RWPE1 (cell line): ENCODE results near the gene SPDYC.

Source experiments
- CTCF ChIA-PET: fragments of 350-600 bp; sonication (Branson Sonifier 250); formaldehyde crosslinking; extraction: SDS; loops from one replicate; lab custom pipeline; 2021; lab: Yijun Ruan, JAX
- POLR2A ChIA-PET: fragments of 400-600 bp; formaldehyde crosslinking; extraction: SDS; loops from one replicate; lab custom pipeline; 2020; ENCODE audit warnings: antibody characterized with exemption; ENCODE audit not compliant: low non-redundant PET; lab: Yijun Ruan, JAX
- DNase-seq: peaks from one replicate; pipeline ENCODE4 v3.0.0; 2012; ENCODE audit warnings: low spot score
- H3K27ac ChIP-seq: fragments of 450-650 bp; 2 replicates; pipeline ENCODE4 v1.5.1; 2017
- TF ChIP-seq, protein P1 (sequence below): fragments of 450-650 bp; conservative IDR thresholded peaks from 2 replicates; pipeline ENCODE4 v1.5.1; 2017; ENCODE audit warnings: low read depth, mild to moderate bottlenecking

SPDYC gene

DNA sequence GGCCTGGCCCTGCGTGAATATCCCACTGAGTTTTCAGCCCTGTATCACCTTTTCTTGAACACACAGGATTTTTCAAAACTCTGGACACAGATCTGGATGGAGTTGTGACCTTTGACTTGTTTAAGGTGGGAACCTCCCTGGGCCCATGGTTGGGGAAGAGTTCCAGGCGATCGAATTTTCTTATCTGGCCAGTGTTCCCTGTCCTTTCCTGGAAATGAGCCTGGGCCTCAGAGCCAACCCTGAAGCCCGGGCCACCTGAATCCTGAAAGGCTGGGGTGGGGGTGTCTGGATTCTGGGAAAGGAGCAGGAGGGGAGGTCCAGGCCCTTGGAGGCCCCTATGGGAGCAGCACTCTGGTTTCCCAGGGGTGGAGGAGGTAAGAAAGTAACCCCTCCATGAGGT, 40.7 kb downstream of the SPDYC start:
- POLR2A ChIA-PET: no interaction called here
- CTCF ChIA-PET: interaction anchor here (0.6 kb wide), 1 partner anchor 107 kb away, joined by 5 read pairs; no protein-coding TSS in a partner anchor
- peak overlapping the region; percentile 55 for H3K27ac ChIP-seq

DNA sequence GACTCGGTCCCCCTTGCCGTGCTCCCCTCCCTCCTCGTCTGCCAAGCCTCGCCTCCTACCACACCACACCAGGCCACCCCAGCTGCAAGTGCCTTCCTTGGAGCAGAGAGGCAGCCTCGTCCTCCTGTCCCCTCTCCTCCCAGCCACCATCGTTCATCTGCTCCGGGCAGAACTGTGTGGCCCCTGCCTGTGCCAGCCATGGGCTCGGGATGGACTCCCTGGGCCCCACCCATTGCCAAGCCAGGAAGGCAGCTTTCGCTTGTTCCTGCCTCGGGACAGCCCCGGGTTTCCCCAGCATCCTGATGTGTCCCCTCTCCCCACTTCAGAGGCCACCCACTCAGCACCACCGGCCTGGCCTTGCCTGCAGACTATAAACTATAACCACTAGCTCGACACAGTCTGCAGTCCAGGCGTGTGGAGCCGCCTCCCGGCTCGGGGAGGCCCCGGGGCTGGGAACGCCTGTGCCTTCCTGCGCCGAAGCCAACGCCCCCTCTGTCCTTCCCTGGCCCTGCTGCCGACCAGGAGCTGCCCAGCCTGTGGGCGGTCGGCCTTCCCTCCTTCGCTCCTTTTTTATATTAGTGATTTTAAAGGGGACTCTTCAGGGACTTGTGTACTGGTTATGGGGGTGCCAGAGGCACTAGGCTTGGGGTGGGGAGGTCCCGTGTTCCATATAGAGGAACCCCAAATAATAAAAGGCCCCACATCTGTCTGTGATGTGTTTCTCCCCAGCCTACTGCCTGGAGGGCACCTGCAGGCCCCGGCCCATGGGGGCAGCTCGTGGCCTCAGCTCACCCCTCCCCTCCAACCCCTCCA, 41.5 kb downstream of the SPDYC start:
- DNase-seq: no peak
- POLR2A ChIA-PET: no interaction called here
- TF ChIP-seq, protein P1, sequence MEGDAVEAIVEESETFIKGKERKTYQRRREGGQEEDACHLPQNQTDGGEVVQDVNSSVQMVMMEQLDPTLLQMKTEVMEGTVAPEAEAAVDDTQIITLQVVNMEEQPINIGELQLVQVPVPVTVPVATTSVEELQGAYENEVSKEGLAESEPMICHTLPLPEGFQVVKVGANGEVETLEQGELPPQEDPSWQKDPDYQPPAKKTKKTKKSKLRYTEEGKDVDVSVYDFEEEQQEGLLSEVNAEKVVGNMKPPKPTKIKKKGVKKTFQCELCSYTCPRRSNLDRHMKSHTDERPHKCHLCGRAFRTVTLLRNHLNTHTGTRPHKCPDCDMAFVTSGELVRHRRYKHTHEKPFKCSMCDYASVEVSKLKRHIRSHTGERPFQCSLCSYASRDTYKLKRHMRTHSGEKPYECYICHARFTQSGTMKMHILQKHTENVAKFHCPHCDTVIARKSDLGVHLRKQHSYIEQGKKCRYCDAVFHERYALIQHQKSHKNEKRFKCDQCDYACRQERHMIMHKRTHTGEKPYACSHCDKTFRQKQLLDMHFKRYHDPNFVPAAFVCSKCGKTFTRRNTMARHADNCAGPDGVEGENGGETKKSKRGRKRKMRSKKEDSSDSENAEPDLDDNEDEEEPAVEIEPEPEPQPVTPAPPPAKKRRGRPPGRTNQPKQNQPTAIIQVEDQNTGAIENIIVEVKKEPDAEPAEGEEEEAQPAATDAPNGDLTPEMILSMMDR: no peak
- H3K27ac ChIP-seq: peak overlapping the region; percentile 55
- CTCF ChIA-PET: interaction anchor here (0.6 to 0.7 kb wide), 2 partner anchors 33 to 199 kb away, joined by 3 to 4 read pairs; no protein-coding TSS in a partner anchor

More for the DNA sequence above, 40.7 kb downstream of the SPDYC start:
- TF ChIP-seq, protein P1: no peak
- no peak for DNase-seq

- peak overlapping the region; percentile 55 for H3K27ac ChIP-seq
- ChIA-PET CTCF (interaction anchor here (0.6 kb wide), 1 partner anchor 199 kb away, joined by 4 read pairs; no protein-coding TSS in a partner anchor), POLR2A (no interaction called here)
- TF ChIP-seq, protein P1: no peak
- DNase-seq: no peak
Measured at GRCh38 chr11:65212226-65212801, 42.3 kb downstream of the SPDYC start.

DNA sequence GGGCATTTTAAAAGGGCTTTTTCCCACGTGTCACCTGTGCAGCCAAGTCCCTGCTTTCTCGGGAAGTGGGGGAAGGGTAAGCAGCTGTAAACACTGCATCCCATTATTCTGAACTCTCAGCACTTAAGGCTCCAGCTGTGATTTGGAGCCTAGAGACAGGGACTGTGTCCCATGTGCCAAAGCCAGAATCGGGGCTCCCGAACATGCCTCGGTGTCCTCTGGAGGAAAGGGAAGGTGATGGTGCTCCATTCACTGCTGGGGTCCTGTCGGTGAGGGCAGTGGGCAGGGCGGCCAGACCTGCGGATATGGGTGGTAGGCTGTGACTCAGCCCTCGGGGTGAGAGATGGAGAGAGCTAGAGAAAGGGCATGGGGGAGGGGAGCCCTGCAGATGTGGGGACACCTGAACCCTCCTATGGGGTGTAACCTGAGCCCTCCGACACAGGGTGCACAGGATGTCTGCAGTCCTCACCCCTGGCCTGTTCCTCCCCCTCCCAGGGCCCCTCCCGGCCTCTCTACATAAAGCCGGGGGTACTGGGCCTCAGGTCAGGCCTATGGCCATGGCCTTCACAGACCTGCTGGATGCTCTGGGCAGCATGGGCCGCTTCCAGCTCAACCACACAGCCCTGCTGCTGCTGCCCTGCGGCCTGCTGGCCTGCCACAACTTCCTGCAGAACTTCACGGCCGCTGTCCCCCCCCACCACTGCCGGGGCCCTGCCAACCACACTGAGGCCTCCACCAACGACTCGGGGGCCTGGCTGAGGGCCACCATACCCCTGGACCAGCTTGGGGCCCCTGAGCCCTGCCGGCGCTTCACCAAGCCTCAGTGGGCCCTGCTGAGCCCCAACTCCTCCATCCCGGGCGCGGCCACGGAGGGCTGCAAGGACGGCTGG, 43.5 kb downstream of the SPDYC start:
- no peak for DNase-seq
- ChIA-PET CTCF (no interaction called here), POLR2A (no interaction called here)
- H3K27ac ChIP-seq: peak overlapping the region; percentile 55
- TF ChIP-seq, protein P1: no peak

- ChIA-PET POLR2A (no interaction called here), CTCF (no interaction called here)
- TF ChIP-seq, protein P1: no peak
- DNase-seq: no peak
- H3K27ac ChIP-seq: peak overlapping the region; percentile 55; the same call in 1 of the 2 replicates
Measured at GRCh38 chr11:65214212-65214845, 44.3 kb downstream of the SPDYC start.
